GM18907 (cell line): ENCODE results near the gene HOXD12.

Experiments used
- ATAC-seq: cut with Tn5 transposase; IDR thresholded peaks from one replicate; pipeline ENCODE4 v1.9.1; 2021; ENCODE audit warnings: mild to moderate bottlenecking, moderate library complexity; ENCODE audit not compliant: unreplicated experiment

HOXD12 gene

GRCh38 chr2:176080540-176081375 lies 18.8 kb upstream of the HOXD12 start:
- ATAC-seq: no peak

DNA sequence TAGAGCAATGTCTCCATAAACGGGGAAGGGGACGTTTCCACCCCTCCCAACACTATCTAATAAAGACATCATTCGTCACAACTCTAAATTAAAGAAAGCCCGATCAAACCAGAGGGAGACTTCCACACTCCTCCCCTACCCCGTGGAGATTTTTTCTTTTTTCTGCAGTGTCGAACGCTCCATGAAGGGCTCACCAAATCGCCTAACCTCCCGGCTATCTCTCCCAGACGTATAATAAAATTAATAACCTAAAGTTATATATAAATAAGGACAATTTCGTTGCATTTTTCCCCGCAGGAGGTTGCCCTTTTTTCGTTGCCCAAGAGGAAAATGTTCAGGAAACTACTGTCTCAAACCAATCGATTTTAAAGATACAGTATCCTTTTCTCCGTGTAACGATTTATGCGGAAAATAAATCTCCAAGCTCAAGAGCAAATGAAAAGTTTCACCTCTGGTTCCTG lies 18.2 kb upstream of the HOXD12 start:
- no peak for ATAC-seq

DNA sequence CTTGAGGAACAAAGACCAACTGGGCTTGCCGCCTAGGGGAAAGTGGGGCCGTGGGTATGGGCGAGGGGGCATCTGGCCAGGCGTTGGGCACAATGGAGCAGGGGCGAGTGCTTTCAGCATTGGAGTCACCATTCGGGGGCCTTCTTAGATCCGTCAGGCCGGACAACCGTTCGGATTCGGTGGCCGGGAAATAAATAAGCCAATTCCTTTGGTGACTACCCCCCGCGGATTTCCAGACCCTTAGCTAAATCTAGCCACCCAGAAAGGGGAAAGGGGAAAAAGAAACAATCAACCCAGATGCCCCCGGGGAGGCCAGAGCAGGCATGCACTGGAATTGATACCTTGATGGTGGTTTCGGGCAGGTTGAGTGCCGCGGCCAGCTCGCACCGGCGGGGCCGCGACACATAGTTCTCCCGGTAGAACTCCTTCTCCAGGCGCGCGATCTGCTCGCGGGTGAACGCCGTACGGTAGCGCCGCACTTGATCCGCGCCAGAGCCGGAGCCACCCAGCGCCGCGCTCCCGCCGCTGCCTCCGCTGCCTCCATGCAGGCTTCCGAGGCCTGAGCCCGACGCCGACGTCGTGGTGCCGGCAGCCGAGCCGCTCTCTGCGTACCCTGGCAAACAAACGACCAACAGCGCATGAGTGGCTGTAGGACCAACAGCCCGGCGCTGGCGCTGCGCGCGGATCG lies 17.6 kb upstream of the HOXD12 start:
- ATAC-seq: no peak

DNA sequence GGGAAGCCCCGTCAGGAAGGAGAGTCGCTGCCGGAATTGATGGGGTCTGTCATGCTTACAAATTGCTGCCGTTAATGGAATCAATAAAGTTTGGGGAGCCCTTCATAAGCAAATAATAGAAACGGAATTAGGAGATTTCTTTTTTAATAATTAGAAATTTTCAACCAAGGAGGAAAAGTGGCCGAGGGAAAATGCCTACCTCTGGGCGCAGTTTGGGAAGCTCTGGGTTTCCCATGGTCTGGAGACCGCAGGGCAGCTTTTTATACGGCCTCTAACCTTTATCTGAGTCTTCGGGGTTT lies 17.1 kb upstream of the HOXD12 start:
- ATAC-seq: no peak

GRCh38 chr2:176082824-176083751 lies 16.5 kb upstream of the HOXD12 start:
- no peak for ATAC-seq

GRCh38 chr2:176083796-176084261 lies 15.8 kb upstream of the HOXD12 start, which contains the start of gene EVX2:
EVX2 (minus strand) TSS chr2:176083962; CDS start chr2:176083776, 186 bp downstream.
- no peak for ATAC-seq

- no peak for ATAC-seq
Observed at GRCh38 chr2:176084611-176085119, 14.9 kb upstream of the HOXD12 start.

DNA sequence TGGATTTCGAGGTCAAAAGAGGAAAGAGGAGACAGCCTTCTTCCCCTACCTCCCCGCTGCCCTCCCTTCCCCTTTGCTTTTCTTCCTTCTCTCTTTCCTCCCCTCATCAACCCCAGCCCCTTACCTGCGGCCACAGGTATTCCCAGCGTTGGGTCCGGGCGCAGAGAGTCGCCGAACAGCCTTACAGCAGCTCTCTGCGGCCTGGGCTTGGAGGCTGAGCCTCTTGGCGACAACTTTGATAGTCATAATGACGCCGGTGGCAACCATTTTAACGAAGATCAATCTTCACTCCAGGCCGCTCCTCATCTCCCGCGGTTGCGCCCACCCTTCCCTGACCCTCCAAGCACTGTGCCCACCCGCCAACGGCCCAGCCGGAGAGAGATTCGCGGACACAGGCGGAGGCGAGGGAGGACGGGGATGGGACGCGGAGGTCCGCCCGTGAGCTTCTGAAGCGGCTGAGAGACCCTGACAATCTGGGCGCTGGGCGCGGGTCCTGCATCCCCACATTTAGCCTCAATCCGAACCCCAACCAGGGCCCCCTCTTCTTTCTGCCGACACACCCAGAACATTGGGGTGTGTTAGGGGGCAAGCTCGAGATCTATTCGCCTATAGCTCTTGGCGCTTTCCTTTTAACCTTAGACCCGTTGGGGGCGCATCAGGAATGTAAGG lies 14.3 kb upstream of the HOXD12 start:
- no peak for ATAC-seq

DNA sequence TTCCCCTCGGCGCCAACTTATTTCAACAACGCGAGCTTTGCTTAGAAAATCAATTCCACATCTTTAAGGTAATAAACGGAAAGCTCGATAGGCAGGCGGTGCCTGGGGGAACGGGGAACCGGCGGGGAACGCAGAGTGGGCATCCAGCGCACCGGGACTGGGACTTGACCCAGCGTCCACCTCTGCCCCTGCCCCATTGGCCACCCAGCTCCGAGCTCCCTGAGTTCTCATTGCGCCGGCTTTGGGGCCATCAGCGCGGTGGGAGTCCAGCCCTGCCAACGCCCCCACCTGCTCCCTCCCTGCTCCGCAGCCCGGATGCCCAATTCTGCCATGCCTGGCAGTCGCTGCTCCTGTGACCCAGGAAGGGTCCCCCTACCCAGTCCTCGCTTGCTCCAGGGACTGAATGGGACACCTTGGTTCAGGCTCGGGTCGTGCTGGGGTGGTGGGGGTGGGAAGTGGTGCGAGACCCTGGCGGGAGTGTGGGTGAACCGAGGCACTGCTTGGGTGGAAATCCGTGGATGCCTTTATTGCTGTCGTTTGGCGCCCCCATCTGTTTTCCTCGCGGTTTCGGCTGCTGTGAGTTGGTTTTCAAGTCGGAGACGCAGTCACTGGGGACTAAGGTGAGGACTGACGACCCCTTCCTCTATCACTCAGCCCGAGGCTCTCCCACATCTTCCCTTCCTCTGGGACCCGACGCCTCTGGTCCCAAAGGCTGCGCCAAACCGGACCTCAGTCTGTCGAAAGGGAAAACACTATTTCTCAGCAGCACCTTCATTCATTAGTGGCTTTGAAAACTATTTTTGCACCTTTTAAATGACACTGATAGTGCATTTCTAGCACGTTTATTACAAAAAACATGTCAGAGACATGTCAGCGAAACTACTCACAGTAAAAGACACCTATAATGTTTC lies 13.5 kb upstream of the HOXD12 start:
- ATAC-seq: no peak

DNA sequence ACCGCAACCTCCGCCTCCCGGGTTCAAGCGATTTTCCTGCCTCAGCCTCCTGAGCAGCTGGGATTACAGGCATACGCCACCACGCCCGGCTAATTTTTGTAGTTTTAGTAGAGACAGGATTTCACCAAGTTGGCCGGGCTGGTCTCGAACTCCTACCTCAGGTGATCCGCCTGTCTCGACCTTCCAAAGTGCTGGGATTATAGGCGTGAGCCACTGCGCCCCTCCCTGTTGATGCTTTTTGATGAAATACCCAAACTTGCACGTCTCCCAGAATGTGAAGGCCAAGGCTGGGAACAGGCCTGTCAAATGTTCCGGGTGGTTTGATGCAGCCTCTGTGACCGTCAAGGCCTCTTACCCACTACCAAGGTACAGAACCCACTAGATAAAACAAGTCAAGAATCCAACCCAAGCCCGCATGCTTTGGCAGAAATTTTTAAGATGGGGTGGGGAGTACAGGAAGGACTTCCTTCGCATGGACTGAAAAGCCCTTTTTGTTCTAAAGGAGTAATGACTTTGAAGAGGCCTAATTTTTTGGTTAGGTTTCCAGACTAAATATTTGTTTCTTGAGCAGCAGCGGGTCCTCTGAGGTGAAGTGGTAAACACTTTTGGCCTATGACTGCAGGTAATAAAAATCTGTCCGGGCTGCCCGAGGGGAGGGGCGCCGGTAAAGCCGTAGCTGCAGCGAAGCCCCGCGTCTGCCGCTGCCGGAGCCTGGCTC lies 12.1 kb upstream of the HOXD12 start:
- ATAC-seq: peak; percentile 11

GRCh38 chr2:176088048-176088936 lies 11.3 kb upstream of the HOXD12 start:
- peak; percentile 63 for ATAC-seq

- no peak for ATAC-seq
Observed at GRCh38 chr2:176088937-176089842, 10.4 kb upstream of the HOXD12 start.

GRCh38 chr2:176089843-176090395 lies 9.7 kb upstream of the HOXD12 start:
- no peak for ATAC-seq

DNA sequence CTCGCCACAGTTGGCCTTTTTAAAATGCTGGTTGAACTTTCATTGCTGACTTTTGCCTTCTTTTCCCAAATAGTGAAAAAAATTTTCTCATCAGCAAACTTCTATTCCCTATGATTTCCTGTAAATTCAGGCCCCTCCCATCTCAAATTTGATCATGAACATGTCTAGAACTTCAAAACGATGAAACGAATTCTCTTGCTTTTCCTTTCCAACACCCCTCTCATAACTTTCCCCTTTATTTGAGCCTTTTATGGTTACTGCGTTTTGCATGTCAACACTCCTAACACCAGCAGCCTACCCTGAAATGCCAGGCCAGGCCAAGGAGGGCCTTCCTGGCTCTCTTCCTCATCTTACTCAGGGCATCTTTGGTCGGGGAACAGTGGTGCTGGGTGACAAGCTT lies 8.7 kb upstream of the HOXD12 start:
- ATAC-seq: no peak

DNA sequence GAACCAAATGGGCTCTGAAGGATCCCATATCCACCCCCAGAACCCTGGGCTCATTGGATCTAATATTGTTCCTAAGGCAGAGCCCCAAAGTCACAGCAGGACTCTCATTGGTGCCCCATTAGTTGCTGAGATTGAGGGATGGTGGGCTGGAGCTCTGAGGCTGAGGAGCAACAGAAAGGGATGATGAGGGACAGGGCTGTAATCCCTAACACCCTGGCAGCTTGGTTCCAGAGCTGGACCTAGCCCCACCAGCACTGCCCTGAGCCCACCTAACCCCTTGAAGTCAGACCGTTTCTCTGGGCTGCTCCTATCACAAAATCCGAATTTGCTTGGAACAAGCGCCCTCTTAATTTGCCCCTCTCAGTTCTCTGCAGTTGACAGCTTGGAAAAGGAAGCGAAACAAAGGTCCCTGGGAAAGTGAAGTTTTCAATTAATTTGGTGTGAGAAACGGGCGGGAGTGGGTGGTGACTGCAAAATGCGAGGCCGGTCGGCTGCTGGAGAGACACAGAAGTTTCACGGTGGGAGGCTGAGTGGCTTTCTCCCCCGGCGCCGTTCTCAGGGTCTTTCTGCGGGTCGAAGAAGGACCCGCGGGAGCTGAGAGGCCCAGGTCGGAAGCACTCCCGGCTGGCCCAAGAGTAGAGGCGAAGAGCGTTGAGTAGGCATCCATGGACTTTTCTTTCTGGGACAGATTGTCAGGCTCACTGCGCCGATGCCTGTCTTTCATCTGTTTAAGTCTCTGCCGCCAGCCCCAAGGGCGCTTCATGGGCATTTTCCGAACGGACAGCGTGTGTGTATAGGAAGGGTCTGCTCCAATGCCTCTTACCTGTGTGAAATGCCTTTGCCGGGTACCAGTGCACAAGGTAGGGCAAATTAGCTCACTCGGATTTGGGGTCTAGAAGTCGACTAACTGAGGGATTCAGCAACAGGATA lies 8.0 kb upstream of the HOXD12 start:
- no peak for ATAC-seq
